GM21619 (cell line): ENCODE measurements around the gene GALNT7.

ENCODE experiments used
- ATAC-seq: cut with Tn5 transposase; IDR thresholded peaks from one replicate; pipeline ENCODE4 v1.9.1; 2021; ENCODE audit not compliant: unreplicated experiment

The GALNT7 gene

GRCh38 chr4:173289353-173289727, 120.7 kb downstream of the GALNT7 start:
- ATAC-seq: peak; percentile 11

GRCh38 chr4:173291899-173292298, 123.3 kb downstream of the GALNT7 start:
- no peak for ATAC-seq

- ATAC-seq: no peak
Measured at GRCh38 chr4:173293663-173294062, 125.1 kb downstream of the GALNT7 start.

GRCh38 chr4:173294444-173294843, 125.8 kb downstream of the GALNT7 start:
- ATAC-seq: no peak

GRCh38 chr4:173301518-173302201, 133.0 kb downstream of the GALNT7 start:
- ATAC-seq: peak; percentile 82

GRCh38 chr4:173307778-173308177, 139.2 kb downstream of the GALNT7 start:
- ATAC-seq: no peak

GRCh38 chr4:173311368-173311767, 142.8 kb downstream of the GALNT7 start:
- ATAC-seq: no peak

- ATAC-seq: no peak
Measured at GRCh38 chr4:173314715-173315114, 146.1 kb downstream of the GALNT7 start.

GRCh38 chr4:173316060-173316459, 147.4 kb downstream of the GALNT7 start:
- ATAC-seq: no peak

- peak; percentile 51 for ATAC-seq
Measured at GRCh38 chr4:173317004-173317403, 148.4 kb downstream of the GALNT7 start.

- ATAC-seq: no peak
Measured at GRCh38 chr4:173318240-173318639, 149.6 kb downstream of the GALNT7 start.

GRCh38 chr4:173318648-173319211, 150.1 kb downstream of the GALNT7 start:
- ATAC-seq: peak; percentile 41

- no peak for ATAC-seq
Measured at GRCh38 chr4:173319696-173320095, 151.1 kb downstream of the GALNT7 start.

- no peak for ATAC-seq
Measured at GRCh38 chr4:173325007-173325736, 156.6 kb downstream of the GALNT7 start.

- ATAC-seq: no peak
Measured at GRCh38 chr4:173328236-173328901, 159.8 kb downstream of the GALNT7 start.

- ATAC-seq: no peak
Measured at GRCh38 chr4:173330590-173330989, 162.0 kb downstream of the GALNT7 start.

- ATAC-seq: no peak
Measured at GRCh38 chr4:173332021-173332487, 163.4 kb downstream of the GALNT7 start.

- no peak for ATAC-seq
Measured at GRCh38 chr4:173332963-173333657, 164.5 kb downstream of the GALNT7 start.

GRCh38 chr4:173333658-173334084, 165.1 kb downstream of the GALNT7 start:
- peak; percentile 2 for ATAC-seq

- ATAC-seq: peak; percentile 85
Measured at GRCh38 chr4:173334085-173334890, 165.7 kb downstream of the GALNT7 start, which contains the start of gene HMGB2. Gene HMGB2 (minus strand): TSS chr4:173334358. CDS start chr4:173333649, 709 bp downstream.
